Measurements from ENCODE around the gene TBX15. TPM values are rescaled to one million over a fixed set of nuclear protein-coding genes. Genes with fewer than 3 reads are reported as not detected.

Gene TBX15
- total RNA-seq, 4 donors from 2014 or later, result 0.14 to 0.32 TPM; not detected in 2

DNA sequence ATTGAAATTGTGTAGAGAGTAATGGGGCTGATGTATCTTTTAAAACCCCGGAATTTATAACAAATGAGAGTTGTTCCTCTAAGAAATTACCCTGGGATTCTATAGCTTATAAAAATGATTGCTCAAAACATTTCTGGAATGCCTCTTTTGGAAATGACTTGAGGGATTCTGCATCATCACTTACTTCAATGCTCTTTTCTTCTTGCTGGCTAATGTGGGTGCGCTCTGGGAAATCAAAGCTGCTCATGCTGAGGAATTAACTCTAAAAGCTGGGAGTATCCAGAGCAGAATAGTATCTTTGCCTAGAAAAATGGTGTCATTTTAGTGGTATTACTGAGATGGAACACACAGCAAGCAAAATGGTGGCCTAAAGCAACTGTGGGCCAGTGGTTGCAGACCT, 23.0 kb upstream of the TBX15 start:
- WGBS, 2 donors (ENCODE audit: low coverage in 1 of 2), result 83 to 93% methylated on average over 1 to 2 of the region's 2 CpGs
- Histone ChIP-seq H3K4me1 (peaks cover 9 to 29% (median 21%) of the 10 kb centered on the region in 4 donors), H3K9me3 (no peaks in the 10 kb centered on the region), H3K4me3 (no peak overlapping the region), H3K27me3 (peaks cover 46% of the 10 kb centered on the region), H3K27ac (no peak overlapping the region), H3K36me3 (no peaks in the 10 kb centered on the region)
- intact Hi-C loops (cut with DNase I; ENCODE audit: low total_unique reads) (no loop called here), in situ Hi-C loops (cut with MboI; ENCODE audit: low pct_ligation_motif_present in 1 of 4, low pct_unique_long_range_greater_than_20kb in 1 of 4, low sequenced_read_pairs in 3 of 4) (loop anchor here in 2 of 4 donors (25.0 kb wide), 1 partner anchor 849 kb away; no protein-coding TSS in a partner anchor)
- TF ChIP-seq POLR2AphosphoS5 (IDR thresholded peaks at IDR 0.05) (no peak), POLR2A (IDR thresholded peaks at IDR 0.05) (no peak), EP300 (IDR thresholded peaks at IDR 0.05; ENCODE audit: low read depth) (no peak)
- TF ChIP-seq, protein P1, sequence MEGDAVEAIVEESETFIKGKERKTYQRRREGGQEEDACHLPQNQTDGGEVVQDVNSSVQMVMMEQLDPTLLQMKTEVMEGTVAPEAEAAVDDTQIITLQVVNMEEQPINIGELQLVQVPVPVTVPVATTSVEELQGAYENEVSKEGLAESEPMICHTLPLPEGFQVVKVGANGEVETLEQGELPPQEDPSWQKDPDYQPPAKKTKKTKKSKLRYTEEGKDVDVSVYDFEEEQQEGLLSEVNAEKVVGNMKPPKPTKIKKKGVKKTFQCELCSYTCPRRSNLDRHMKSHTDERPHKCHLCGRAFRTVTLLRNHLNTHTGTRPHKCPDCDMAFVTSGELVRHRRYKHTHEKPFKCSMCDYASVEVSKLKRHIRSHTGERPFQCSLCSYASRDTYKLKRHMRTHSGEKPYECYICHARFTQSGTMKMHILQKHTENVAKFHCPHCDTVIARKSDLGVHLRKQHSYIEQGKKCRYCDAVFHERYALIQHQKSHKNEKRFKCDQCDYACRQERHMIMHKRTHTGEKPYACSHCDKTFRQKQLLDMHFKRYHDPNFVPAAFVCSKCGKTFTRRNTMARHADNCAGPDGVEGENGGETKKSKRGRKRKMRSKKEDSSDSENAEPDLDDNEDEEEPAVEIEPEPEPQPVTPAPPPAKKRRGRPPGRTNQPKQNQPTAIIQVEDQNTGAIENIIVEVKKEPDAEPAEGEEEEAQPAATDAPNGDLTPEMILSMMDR (IDR thresholded peaks at IDR 0.05), result no peak
- DNase-seq, result no peak

DNA sequence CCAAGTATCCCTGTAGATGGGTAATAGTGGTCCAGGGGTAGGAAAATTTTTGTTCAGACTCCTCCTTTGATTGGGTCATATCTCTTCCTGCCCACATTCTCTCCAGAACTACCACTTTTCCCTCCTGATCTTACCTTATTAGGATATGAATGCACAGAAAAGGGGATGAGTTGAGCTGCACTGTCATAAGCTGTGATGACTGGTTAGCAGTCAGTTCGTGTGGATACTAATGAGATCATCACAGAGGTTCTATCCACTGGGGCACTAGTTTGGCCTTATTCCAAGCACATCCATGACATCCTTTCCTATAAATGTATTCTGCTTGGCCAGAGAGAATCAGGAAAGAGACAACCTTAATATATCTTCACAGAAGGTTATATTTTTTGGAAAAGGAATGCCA, 22.1 kb upstream of the TBX15 start:
- no peak overlapping the region for H3K27ac ChIP-seq
- H3K9me3 ChIP-seq, result no peaks in the 10 kb centered on the region
- in situ Hi-C loops (cut with MboI; ENCODE audit: low pct_ligation_motif_present in 1 of 4, low pct_unique_long_range_greater_than_20kb in 1 of 4, low sequenced_read_pairs in 3 of 4) (loop anchor here in 2 of 4 donors (25.0 kb wide), 1 partner anchor 848 kb away; no protein-coding TSS in a partner anchor), intact Hi-C loops (cut with DNase I; ENCODE audit: low total_unique reads) (no loop called here)
- no peak for TF ChIP-seq POLR2AphosphoS5 (IDR thresholded peaks at IDR 0.05)
- TF ChIP-seq, protein P1 (IDR thresholded peaks at IDR 0.05), result no peak
- no peak for TF ChIP-seq EP300 (IDR thresholded peaks at IDR 0.05; ENCODE audit: low read depth)
- no peak for TF ChIP-seq POLR2A (IDR thresholded peaks at IDR 0.05)
- H3K4me1 ChIP-seq, result peaks cover 9 to 29% (median 21%) of the 10 kb centered on the region in 4 donors
- H3K4me3 ChIP-seq, result no peak overlapping the region
- WGBS, 2 donors (ENCODE audit: low coverage in 1 of 2), result 48 to 89% methylated on average over 1 of the region's 1 CpG
- no peaks in the 10 kb centered on the region for H3K36me3 ChIP-seq
- H3K27me3 ChIP-seq, result peaks cover 55% of the 10 kb centered on the region
- DNase-seq, result no peak

DNA sequence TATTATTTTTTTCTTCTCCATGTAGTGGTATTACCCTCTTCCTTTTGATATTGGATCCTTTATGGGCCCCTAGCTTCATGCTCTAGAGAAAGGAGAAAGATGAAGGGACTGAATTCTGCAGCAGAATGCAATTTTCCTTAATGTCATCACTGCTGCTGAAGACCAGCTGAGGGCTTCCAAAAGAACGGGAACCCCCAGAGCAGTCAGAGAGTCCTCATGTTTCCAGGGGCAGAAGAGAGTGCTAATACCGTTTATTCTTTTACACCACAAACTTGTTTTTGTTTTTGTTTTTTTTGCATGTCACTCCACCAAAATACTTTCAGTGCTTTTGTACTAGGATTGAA, 21.1 kb upstream of the TBX15 start:
- TF ChIP-seq POLR2AphosphoS5 (IDR thresholded peaks at IDR 0.05), result no peak
- TF ChIP-seq POLR2A (IDR thresholded peaks at IDR 0.05), result no peak
- no peak for TF ChIP-seq EP300 (IDR thresholded peaks at IDR 0.05; ENCODE audit: low read depth)
- TF ChIP-seq, protein P1 (IDR thresholded peaks at IDR 0.05), result no peak
- DNase-seq, result no peak
- no peaks in the 10 kb centered on the region for H3K9me3 ChIP-seq
- peaks cover 9 to 29% (median 21%) of the 10 kb centered on the region in 4 donors for H3K4me1 ChIP-seq
- H3K36me3 ChIP-seq, result no peaks in the 10 kb centered on the region
- intact Hi-C loops (cut with DNase I; ENCODE audit: low total_unique reads), result loop anchor here (10.0 kb wide), 1 partner anchor 854 kb away; no protein-coding TSS in a partner anchor
- H3K27ac ChIP-seq, result no peak overlapping the region
- 13 to 19% methylated on average over 2 of the region's 2 CpGs for whole genome bisulfite sequencing, 2 donors (ENCODE audit: low coverage in 1 of 2)
- in situ Hi-C loops (cut with MboI; ENCODE audit: low pct_ligation_motif_present in 1 of 4, low pct_unique_long_range_greater_than_20kb in 1 of 4, low sequenced_read_pairs in 3 of 4), result loop anchor here in 2 of 4 donors (25.0 kb wide), 1 partner anchor 847 kb away; no protein-coding TSS in a partner anchor
- no peak overlapping the region for H3K4me3 ChIP-seq
- peaks cover 65% of the 10 kb centered on the region for H3K27me3 ChIP-seq

DNA sequence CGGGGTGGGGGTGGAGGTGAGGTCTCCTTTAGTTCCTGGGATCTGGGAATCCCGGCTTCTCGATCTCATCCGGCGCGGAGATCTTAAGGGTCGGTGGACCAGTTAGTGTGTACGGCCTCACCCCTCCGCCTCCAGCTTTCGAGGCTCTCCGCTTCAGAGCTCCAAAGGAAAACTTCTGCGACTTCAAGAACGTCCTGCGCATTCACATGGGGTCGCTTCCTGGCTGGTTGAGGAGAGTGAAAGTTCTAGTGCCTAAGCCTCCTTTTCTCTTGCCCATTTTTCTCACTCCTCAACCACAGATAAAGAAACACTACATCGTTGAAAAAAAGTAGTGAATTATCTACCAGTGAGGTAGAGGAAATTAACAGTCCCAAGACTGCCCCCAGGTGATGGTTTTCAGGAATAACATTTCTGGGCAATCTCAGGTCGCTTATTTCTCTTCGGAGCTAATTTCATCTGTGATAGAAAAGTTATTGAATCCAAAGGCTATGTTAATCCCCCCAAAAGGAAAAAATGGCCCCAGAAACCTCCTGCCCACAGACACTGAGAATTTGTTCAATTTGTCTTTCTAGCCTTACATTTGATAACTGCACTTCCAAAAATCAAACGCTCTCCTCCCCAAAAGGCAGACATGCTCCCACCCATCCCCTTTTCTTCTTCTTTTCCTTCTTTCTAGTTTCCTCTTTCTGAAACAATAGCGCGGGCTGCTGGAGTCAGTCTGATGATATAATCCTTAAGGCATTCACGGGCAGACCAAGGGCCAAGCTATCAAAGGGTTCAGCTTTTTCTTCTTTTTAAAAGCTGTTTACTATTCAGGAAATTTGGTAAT, 20.6 kb upstream of the TBX15 start:
- intact Hi-C loops (cut with DNase I; ENCODE audit: low total_unique reads), result loop anchor here (10.0 kb wide), 1 partner anchor 854 kb away; no protein-coding TSS in a partner anchor
- TF ChIP-seq, protein P1 (IDR thresholded peaks at IDR 0.05), result peak; percentile 51 to 71 (median 62)
- TF ChIP-seq POLR2A (IDR thresholded peaks at IDR 0.05) (no peak), POLR2AphosphoS5 (IDR thresholded peaks at IDR 0.05) (no peak)
- WGBS, 2 donors (ENCODE audit: low coverage in 1 of 2), result 12 to 14% methylated on average over 7 to 21 of the region's 22 CpGs
- peaks cover 70% of the 10 kb centered on the region for H3K27me3 ChIP-seq
- H3K4me1 ChIP-seq, result peaks cover 9 to 29% (median 21%) of the 10 kb centered on the region in 4 donors
- H3K4me3 ChIP-seq, result peak overlapping the region in 3 of 4 donors; percentile 6 to 41 (median 10)
- DNase-seq, result no peak
- in situ Hi-C loops (cut with MboI; ENCODE audit: low pct_ligation_motif_present in 1 of 4, low pct_unique_long_range_greater_than_20kb in 1 of 4, low sequenced_read_pairs in 3 of 4), result loop anchor here in 2 of 4 donors (25.0 kb wide), 1 partner anchor 846 kb away; no protein-coding TSS in a partner anchor
- H3K9me3 ChIP-seq, result no peaks in the 10 kb centered on the region
- H3K36me3 ChIP-seq, result no peaks in the 10 kb centered on the region
- H3K27ac ChIP-seq, result no peak overlapping the region
